D721Med (cell line): Measurements from ENCODE around the gene ATG16L1.

Source experiments
- DNase-seq: peaks from one replicate; pipeline ENCODE4 v3.0.0; 2011; ENCODE audit warnings: low spot score; ENCODE audit not compliant: insufficient read length
- FAIRE-seq: peaks from 2 replicates; lab custom pipeline; 2011; peaks lifted over from hg19 to GRCh38; lab: Jason Lieb, UNC
- CTCF ChIP-seq: IDR thresholded peaks from 2 replicates; pipeline ENCODE4 v1.5.1; 2012; ENCODE audit warnings: mild to moderate bottlenecking, control low read depth; ENCODE audit not compliant: insufficient read depth; ENCODE audit errors: missing control alignments

The ATG16L1 gene

GRCh38 chr2:233256048-233256447, 4.6 kb downstream of the ATG16L1 start:
- no peak for DNase-seq
- TF ChIP-seq CTCF = no peak
- FAIRE-seq = no peak

- FAIRE-seq (no peak), DNase-seq (no peak)
- no peak for TF ChIP-seq CTCF
Measured at GRCh38 chr2:233258211-233258610, 6.7 kb downstream of the ATG16L1 start.

GRCh38 chr2:233259730-233260129, 8.3 kb downstream of the ATG16L1 start:
- FAIRE-seq (no peak), DNase-seq (no peak)
- TF ChIP-seq CTCF = no peak

- no peak for TF ChIP-seq CTCF
- no peak for DNase-seq
- no peak for FAIRE-seq
Measured at GRCh38 chr2:233260661-233261060, 9.2 kb downstream of the ATG16L1 start.

GRCh38 chr2:233261819-233262555, 10.5 kb downstream of the ATG16L1 start:
- DNase-seq (no peak), FAIRE-seq (no peak)
- no peak for TF ChIP-seq CTCF

GRCh38 chr2:233262562-233262961, 11.1 kb downstream of the ATG16L1 start:
- no peak for DNase-seq
- TF ChIP-seq CTCF = no peak
- no peak for FAIRE-seq

- FAIRE-seq (no peak), DNase-seq (no peak)
- TF ChIP-seq CTCF = no peak
Measured at GRCh38 chr2:233263045-233263570, 11.6 kb downstream of the ATG16L1 start.
